H9 (cell line): Measurements from ENCODE around the gene SPATA6L. TPM values are rescaled to one million over a fixed set of nuclear protein-coding genes. Genes with fewer than 3 reads are reported as not detected.

Experiments
- DNase-seq: peaks from one replicate; pipeline ENCODE4 v3.0.0-alpha.2; 2017
- H2AFZ ChIP-seq: one replicate; pipeline ENCODE4 v1.6.1; 2013; ENCODE audit warnings: mild to moderate bottlenecking, low read length, control low read depth, moderate library complexity
- H2AK5ac ChIP-seq: 2 replicates; pipeline ENCODE4 v1.6.1; 2013; ENCODE audit warnings: low read length, control low read depth, mixed read lengths; ENCODE audit not compliant: insufficient read length
- H2BK120ac ChIP-seq: one replicate; pipeline ENCODE4 v1.6.1; 2013; ENCODE audit warnings: low read depth, mild to moderate bottlenecking, low read length, control low read depth, inconsistent platforms; ENCODE audit not compliant: poor library complexity, severe bottlenecking
- H2BK12ac ChIP-seq: 2 replicates; pipeline ENCODE4 v1.6.1; 2013; ENCODE audit warnings: low read length, control low read depth, mixed read lengths, low read depth; ENCODE audit not compliant: insufficient read length
- H2BK15ac ChIP-seq: 2 replicates; pipeline ENCODE4 v1.6.1; 2013; ENCODE audit warnings: low read depth, low read length, control low read depth
- H2BK20ac ChIP-seq: one replicate; pipeline ENCODE4 v1.6.1; 2013; ENCODE audit warnings: low read depth, mild to moderate bottlenecking, low read length, control low read depth, inconsistent platforms; ENCODE audit not compliant: poor library complexity, severe bottlenecking
- H2BK5ac ChIP-seq: 2 replicates; pipeline ENCODE4 v1.6.1; 2013; ENCODE audit warnings: low read length, control low read depth, mixed read lengths; ENCODE audit not compliant: insufficient read length
- H3K14ac ChIP-seq: 2 replicates; pipeline ENCODE4 v1.6.1; 2013; ENCODE audit warnings: low read length, control low read depth; ENCODE audit not compliant: insufficient read depth
- H3K18ac ChIP-seq: 2 replicates; pipeline ENCODE4 v1.6.1; 2013; ENCODE audit warnings: low read depth, mild to moderate bottlenecking, mixed read lengths, low read length, control low read depth; ENCODE audit not compliant: insufficient read length
- H3K23ac ChIP-seq: 2 replicates; pipeline ENCODE4 v1.6.1; 2013; ENCODE audit warnings: low read length, control low read depth, mixed read lengths, low read depth; ENCODE audit not compliant: insufficient read length
- H3K23me2 ChIP-seq: 2 replicates; pipeline ENCODE4 v1.6.1; 2013; ENCODE audit warnings: low read depth, mild to moderate bottlenecking, mixed read lengths, low read length, control low read depth; ENCODE audit not compliant: insufficient read length, poor library complexity, severe bottlenecking
- H3K27ac ChIP-seq: 2 replicates; pipeline ENCODE4 v1.5.1; 2013; ENCODE audit warnings: low read length, control low read depth, mixed read lengths, low read depth; ENCODE audit not compliant: insufficient read length
- H3K27me3 ChIP-seq: 2 replicates; pipeline ENCODE4 v1.6.1; 2013; ENCODE audit warnings: low read length, control low read depth, inconsistent platforms; ENCODE audit not compliant: insufficient read depth
- H3K4ac ChIP-seq: 2 replicates; pipeline ENCODE4 v1.6.1; 2013; ENCODE audit warnings: low read depth, mild to moderate bottlenecking, control low read depth, inconsistent platforms, low read length, moderate library complexity
- H3K4me1 ChIP-seq: 2 replicates; pipeline ENCODE4 v1.6.1; 2013; ENCODE audit warnings: low read length, control low read depth, inconsistent platforms; ENCODE audit not compliant: insufficient read depth
- H3K4me2 ChIP-seq: 2 replicates; pipeline ENCODE4 v1.6.1; 2013; ENCODE audit warnings: low read length, control low read depth, mixed read lengths; ENCODE audit not compliant: insufficient read length, insufficient read depth
- H3K56ac ChIP-seq: 2 replicates; pipeline ENCODE4 v1.6.1; 2013; ENCODE audit warnings: low read depth, mild to moderate bottlenecking, mixed read lengths, low read length, control low read depth; ENCODE audit not compliant: insufficient read length
- H3K79me1 ChIP-seq: 2 replicates; pipeline ENCODE4 v1.6.1; 2013; ENCODE audit warnings: low read depth, mild to moderate bottlenecking, moderate library complexity, low read length, control low read depth, inconsistent platforms; ENCODE audit not compliant: insufficient read depth, poor library complexity, severe bottlenecking
- H3K79me2 ChIP-seq: 2 replicates; pipeline ENCODE4 v1.6.1; 2013; ENCODE audit warnings: low read length, control low read depth, inconsistent platforms; ENCODE audit not compliant: insufficient read depth
- H3K9ac ChIP-seq: 2 replicates; pipeline ENCODE4 v1.6.1; 2013; ENCODE audit warnings: low read length, control low read depth, mixed read lengths; ENCODE audit not compliant: insufficient read length; ENCODE audit errors: extremely low read depth
- H3K9me3 ChIP-seq: one replicate; pipeline ENCODE4 v1.6.1; 2013; ENCODE audit warnings: low read depth, low read length, inconsistent platforms; ENCODE audit not compliant: control insufficient read depth
- H3T11ph ChIP-seq: one replicate; pipeline ENCODE4 v1.6.1; 2013; ENCODE audit warnings: mild to moderate bottlenecking, low read length, control low read depth, inconsistent platforms
- H4K20me1 ChIP-seq: one replicate; pipeline ENCODE4 v1.6.1; 2013; ENCODE audit not compliant: control insufficient read depth, insufficient read length, insufficient read depth
- H4K5ac ChIP-seq: 2 replicates; pipeline ENCODE4 v1.6.1; 2013; ENCODE audit warnings: low read depth, mild to moderate bottlenecking, mixed read lengths, low read length, control low read depth; ENCODE audit not compliant: insufficient read length
- H4K8ac ChIP-seq: replicated peaks from 2 replicates; pipeline ENCODE4 v1.6.1; 2013; ENCODE audit warnings: low read length, control low read depth, mixed read lengths, low read depth; ENCODE audit not compliant: insufficient read length
- H4K91ac ChIP-seq: 2 replicates; pipeline ENCODE4 v1.6.1; 2013; ENCODE audit warnings: low read depth, mild to moderate bottlenecking, moderate library complexity, mixed read lengths, low read length, control low read depth; ENCODE audit not compliant: insufficient read length
- H3K27ac Mint-ChIP-seq, 3 experiments: 2 replicates in 2 of 3; 3 replicates in 1 of 3; pipeline ENCODE4 v1.8.0; 2020 to 2021; ENCODE audit warnings: mixed read lengths in 3 of 3, mild to moderate bottlenecking in 1 of 3, moderate library complexity in 1 of 3
- H3K27me3 Mint-ChIP-seq: 2 replicates; pipeline ENCODE4 v1.8.0; 2021; ENCODE audit warnings: low read depth, mild to moderate bottlenecking, moderate library complexity, mixed read lengths
- H3K36me3 Mint-ChIP-seq, 3 experiments: 2 replicates in 2 of 3; 3 replicates in 1 of 3; pipeline ENCODE4 v1.8.0; 2020 to 2021; ENCODE audit warnings: low read depth in 3 of 3, mixed read lengths in 3 of 3; ENCODE audit not compliant: insufficient read depth in 1 of 3
- H3K4me1 Mint-ChIP-seq, 2 experiments: 2 replicates each; pipeline ENCODE4 v1.8.0; 2020; ENCODE audit warnings: mixed read lengths in 2 of 2
- H3K4me3 Mint-ChIP-seq, 2 experiments: 2 replicates in 1 of 2; 3 replicates in 1 of 2; pipeline ENCODE4 v1.8.0; 2020 to 2021; ENCODE audit warnings: mild to moderate bottlenecking in 2 of 2, mixed read lengths in 2 of 2, moderate library complexity in 1 of 2
- H3K9me3 Mint-ChIP-seq, 2 experiments: 2 replicates in 1 of 2; 3 replicates in 1 of 2; pipeline ENCODE4 v1.8.0; 2020; ENCODE audit warnings: mild to moderate bottlenecking in 2 of 2, mixed read lengths in 2 of 2, moderate library complexity in 1 of 2
- CTCF ChIP-seq: fragments of 200-600 bp; sonication (generic); conservative IDR thresholded peaks from 3 replicates; pipeline ENCODE4 v1.8.0; 2021; ENCODE audit warnings: antibody characterized with exemption, mild to moderate bottlenecking
- WGBS: extraction: QIAGEN DNeasy Blood & Tissue Kit; methylation state at CpG from one replicate; pipeline ENCODE4 v1.1.7; 2013; ENCODE audit warnings: missing lambda C conversion rate, low lambda C conversion rate, mixed read lengths; ENCODE audit not compliant: insufficient read length; ENCODE audit errors: extremely low coverage; 5-methylcytosine and 5-hydroxymethylcytosine counted together
- total RNA-seq: library from RNA; stranded (reverse); gene quantifications from 2 replicates; pipeline ENCODE4 v1.2.1, GENCODE V29; 2021

SPATA6L gene
- total RNA-seq, 1 experiment from 2014 or later = 0.87 TPM

GRCh38 chr9:4563105-4563504 lies 103.2 kb downstream of the SPATA6L start:
- Histone ChIP-seq H3K9ac (no peak overlapping the region), H3K27me3 (no peaks in the 10 kb centered on the region), H2BK12ac (no peak overlapping the region), H4K91ac (no peak overlapping the region), H3K23me2 (no peaks in the 10 kb centered on the region), H2AK5ac (no peak overlapping the region), H3K14ac (no peak overlapping the region), H3K4ac (no peak overlapping the region), H4K20me1 (no peaks in the 10 kb centered on the region), H3K79me1 (no peaks in the 10 kb centered on the region), H4K8ac (no peak overlapping the region), H3K4me2 (no peak overlapping the region), H3K27ac (no peak overlapping the region), H3K56ac (no peak overlapping the region), H2BK5ac (no peak overlapping the region), H4K5ac (no peak overlapping the region), H3K9me3 (no peaks in the 10 kb centered on the region), H3K4me1 (no peaks in the 10 kb centered on the region), H3K23ac (no peak overlapping the region), H2BK120ac (no peak overlapping the region), H2BK15ac (no peak overlapping the region), H3K79me2 (no peaks in the 10 kb centered on the region), H3T11ph (no peak overlapping the region), H2AFZ (no peak overlapping the region), H3K18ac (no peak overlapping the region), H2BK20ac (no peak overlapping the region)
- no peak for DNase-seq
- Mint-ChIP-seq H3K27ac (no peak overlapping the region), H3K4me3 (no peak overlapping the region), H3K27me3 (no peaks in the 10 kb centered on the region), H3K4me1 (no peaks in the 10 kb centered on the region), H3K9me3 (no peaks in the 10 kb centered on the region), H3K36me3 (peaks cover 0 to 8% (median 0%) of the 10 kb centered on the region in 3 experiments; a peak in 2 of 7 replicates)
- no CpG with 5 or more reads among the region's 2 CpGs for WGBS
- no peak for TF ChIP-seq CTCF
